ENCODE results near the gene ALG13. TPM values are rescaled to one million over a fixed set of nuclear protein-coding genes. Genes with fewer than 3 reads are reported as not detected.

The ALG13 gene
- total RNA-seq, 2 experiments from 2014 or later, result 62.2 to 70.5 TPM

DNA sequence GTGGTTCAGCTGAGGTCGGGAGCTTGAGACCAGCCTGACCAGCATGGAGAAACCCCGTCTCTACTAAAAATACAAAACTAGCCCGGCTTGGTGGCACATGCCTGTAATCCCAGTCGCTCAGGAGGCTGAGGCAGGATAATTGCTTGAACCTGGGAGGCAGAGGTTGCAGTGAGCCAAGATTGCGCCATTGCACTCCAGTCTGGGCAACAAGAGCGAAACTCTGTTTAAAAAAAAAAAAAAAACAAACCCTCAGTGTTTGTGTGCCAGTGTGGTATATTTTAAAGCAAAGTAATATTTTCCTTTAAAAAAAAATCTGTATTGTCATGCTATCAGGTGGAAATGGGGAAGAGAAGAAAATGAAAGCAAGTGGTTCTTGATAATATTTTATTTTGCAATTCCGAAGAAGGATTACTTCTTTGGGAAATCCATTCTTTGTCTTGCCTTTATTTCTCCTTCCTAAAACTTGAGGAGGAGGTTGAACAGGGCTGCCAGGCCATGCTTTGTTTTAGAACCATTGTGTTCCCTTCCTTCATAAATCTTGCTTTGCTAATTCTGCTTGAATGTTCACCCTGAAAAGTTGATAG, 14.4 kb downstream of the ALG13 start:
- Histone ChIP-seq H3K27ac (ENCODE audit: low read depth, low read length, poor library complexity, severe bottlenecking) (no peak overlapping the region), H3K36me3 (ENCODE audit: insufficient read depth, low read length) (no peaks in the 10 kb centered on the region; the same call in none of the 2 replicates), H3K9me3 (ENCODE audit: low read length) (no peaks in the 10 kb centered on the region), H3K4me2 (ENCODE audit: low read length) (no peak overlapping the region), H3K4me3 (ENCODE audit: low read depth, low read length, poor library complexity, severe bottlenecking) (no peak overlapping the region), H3K9me2 (ENCODE audit: insufficient read depth, low read length) (no peaks in the 10 kb centered on the region), H4K20me1 (ENCODE audit: insufficient read depth, low read length) (no peaks in the 10 kb centered on the region), H2AFZ (ENCODE audit: low read length) (no peak overlapping the region), H3K4me1 (ENCODE audit: insufficient read depth, low read length, poor library complexity, severe bottlenecking) (no peaks in the 10 kb centered on the region), H3K79me2 (ENCODE audit: insufficient read depth, low read depth, low read length) (no peaks in the 10 kb centered on the region)
- ChIA-PET POLR2A (no interaction called here), CTCF (ENCODE audit: unreplicated experiment) (no interaction called here)
- no peak for DNase-seq (ENCODE audit: low spot score)
- intact Hi-C loops (cut with micrococcal nuclease; ENCODE audit: unreplicated experiment), result no loop called here
- no peak for TF ChIP-seq EZH2phosphoT487 (IDR thresholded peaks at IDR 0.05; ENCODE audit: borderline replicate concordance, low read depth, low read length)
- TF ChIP-seq, protein P1, sequence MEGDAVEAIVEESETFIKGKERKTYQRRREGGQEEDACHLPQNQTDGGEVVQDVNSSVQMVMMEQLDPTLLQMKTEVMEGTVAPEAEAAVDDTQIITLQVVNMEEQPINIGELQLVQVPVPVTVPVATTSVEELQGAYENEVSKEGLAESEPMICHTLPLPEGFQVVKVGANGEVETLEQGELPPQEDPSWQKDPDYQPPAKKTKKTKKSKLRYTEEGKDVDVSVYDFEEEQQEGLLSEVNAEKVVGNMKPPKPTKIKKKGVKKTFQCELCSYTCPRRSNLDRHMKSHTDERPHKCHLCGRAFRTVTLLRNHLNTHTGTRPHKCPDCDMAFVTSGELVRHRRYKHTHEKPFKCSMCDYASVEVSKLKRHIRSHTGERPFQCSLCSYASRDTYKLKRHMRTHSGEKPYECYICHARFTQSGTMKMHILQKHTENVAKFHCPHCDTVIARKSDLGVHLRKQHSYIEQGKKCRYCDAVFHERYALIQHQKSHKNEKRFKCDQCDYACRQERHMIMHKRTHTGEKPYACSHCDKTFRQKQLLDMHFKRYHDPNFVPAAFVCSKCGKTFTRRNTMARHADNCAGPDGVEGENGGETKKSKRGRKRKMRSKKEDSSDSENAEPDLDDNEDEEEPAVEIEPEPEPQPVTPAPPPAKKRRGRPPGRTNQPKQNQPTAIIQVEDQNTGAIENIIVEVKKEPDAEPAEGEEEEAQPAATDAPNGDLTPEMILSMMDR (conservative IDR thresholded peaks at IDR 0.05; ENCODE audit: low read length), result no peak
- BruUV-seq (replicated peaks), result no TSS peak

DNA sequence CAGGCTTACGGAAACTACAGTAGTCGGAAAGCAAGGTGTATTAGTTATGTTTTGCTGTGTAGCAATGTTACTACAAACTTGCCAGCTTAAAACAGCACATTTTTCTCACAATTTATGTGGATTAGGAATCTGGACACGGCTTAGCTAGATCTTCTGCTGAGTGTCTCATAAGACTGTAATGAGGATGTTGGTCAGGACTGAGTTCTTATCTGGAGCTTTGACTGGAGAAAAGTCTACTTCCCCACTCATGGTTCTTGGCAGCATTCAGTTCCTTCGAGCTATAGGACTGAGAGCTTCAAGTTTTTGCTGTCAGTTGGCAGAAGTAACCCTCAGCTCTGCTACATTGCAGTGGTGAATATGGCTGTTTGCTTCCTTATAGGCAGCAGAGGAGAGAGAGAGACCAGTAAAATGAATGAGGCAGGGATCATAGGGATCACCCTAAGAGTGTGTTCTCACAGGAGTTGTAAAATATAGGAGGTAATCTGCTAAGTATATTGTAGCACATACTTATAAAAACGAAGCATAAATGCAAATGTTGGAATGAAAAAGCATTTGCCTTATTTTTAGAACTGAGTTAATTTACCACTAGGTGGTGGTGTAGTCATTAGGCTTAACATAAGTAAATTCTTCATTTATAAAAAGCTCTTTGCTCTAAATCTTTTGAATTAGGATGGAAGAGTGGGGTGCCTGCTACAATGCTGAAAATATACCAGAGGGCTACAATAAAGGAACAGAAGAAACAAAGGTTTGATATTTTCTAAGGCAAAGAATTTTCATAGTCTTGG, 38.6 kb downstream of the ALG13 start:
- Histone ChIP-seq H3K4me1 (ENCODE audit: insufficient read depth, low read length, poor library complexity, severe bottlenecking) (no peaks in the 10 kb centered on the region), H4K20me1 (ENCODE audit: insufficient read depth, low read length) (no peaks in the 10 kb centered on the region), H3K4me2 (ENCODE audit: low read length) (no peak overlapping the region), H3K79me2 (ENCODE audit: insufficient read depth, low read depth, low read length) (no peaks in the 10 kb centered on the region), H3K9me2 (ENCODE audit: insufficient read depth, low read length) (no peaks in the 10 kb centered on the region), H3K9me3 (ENCODE audit: low read length) (no peaks in the 10 kb centered on the region), H3K36me3 (ENCODE audit: insufficient read depth, low read length) (peaks cover 15% of the 10 kb centered on the region), H3K27ac (ENCODE audit: low read depth, low read length, poor library complexity, severe bottlenecking) (no peak overlapping the region), H3K4me3 (ENCODE audit: low read depth, low read length, poor library complexity, severe bottlenecking) (no peak overlapping the region), H2AFZ (ENCODE audit: low read length) (no peak overlapping the region)
- intact Hi-C loops (cut with micrococcal nuclease; ENCODE audit: unreplicated experiment), result no loop called here
- DNase-seq (ENCODE audit: low spot score), result peak; percentile 2
- no TSS peak for BruUV-seq (replicated peaks)
- ChIA-PET POLR2A (no interaction called here), CTCF (ENCODE audit: unreplicated experiment) (no interaction called here)
- TF ChIP-seq, protein P1 (conservative IDR thresholded peaks at IDR 0.05; ENCODE audit: low read length), result peak; percentile 68
- no peak for TF ChIP-seq EZH2phosphoT487 (IDR thresholded peaks at IDR 0.05; ENCODE audit: borderline replicate concordance, low read depth, low read length)

DNA sequence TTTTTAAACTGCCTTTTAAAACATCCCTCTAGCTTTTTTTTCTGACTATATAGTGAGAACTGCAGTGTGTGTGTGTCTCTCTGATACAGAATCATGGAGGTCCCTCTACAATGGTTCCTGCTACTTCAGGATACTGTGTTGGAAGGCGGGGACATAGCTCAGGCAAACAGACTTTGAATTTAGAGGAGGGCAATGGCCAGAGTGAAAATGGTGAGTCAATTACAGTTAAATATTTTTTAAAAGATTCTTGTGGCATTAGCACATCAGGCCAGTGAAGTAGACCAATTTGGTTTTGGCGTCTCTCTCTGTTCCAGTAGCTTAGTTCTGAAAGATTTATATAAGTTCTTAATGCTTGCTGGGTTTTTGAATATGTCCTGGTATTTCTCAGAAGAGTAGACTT, 47.1 kb downstream of the ALG13 start:
- Histone ChIP-seq H4K20me1 (ENCODE audit: insufficient read depth, low read length) (no peaks in the 10 kb centered on the region), H3K79me2 (ENCODE audit: insufficient read depth, low read depth, low read length) (no peaks in the 10 kb centered on the region), H2AFZ (ENCODE audit: low read length) (no peak overlapping the region), H3K4me3 (ENCODE audit: low read depth, low read length, poor library complexity, severe bottlenecking) (no peak overlapping the region), H3K9me2 (ENCODE audit: insufficient read depth, low read length) (no peaks in the 10 kb centered on the region), H3K4me1 (ENCODE audit: insufficient read depth, low read length, poor library complexity, severe bottlenecking) (no peaks in the 10 kb centered on the region), H3K36me3 (ENCODE audit: insufficient read depth, low read length) (peaks cover 48% of the 10 kb centered on the region), H3K9me3 (ENCODE audit: low read length) (no peaks in the 10 kb centered on the region), H3K4me2 (ENCODE audit: low read length) (no peak overlapping the region), H3K27ac (ENCODE audit: low read depth, low read length, poor library complexity, severe bottlenecking) (no peak overlapping the region)
- no peak for DNase-seq (ENCODE audit: low spot score)
- POLR2A ChIA-PET, result no interaction called here
- CTCF ChIA-PET (ENCODE audit: unreplicated experiment), result no interaction called here
- TF ChIP-seq, protein P1 (conservative IDR thresholded peaks at IDR 0.05; ENCODE audit: low read length), result no peak
- no peak for TF ChIP-seq EZH2phosphoT487 (IDR thresholded peaks at IDR 0.05; ENCODE audit: borderline replicate concordance, low read depth, low read length)
- BruUV-seq (replicated peaks), result no TSS peak
- intact Hi-C loops (cut with micrococcal nuclease; ENCODE audit: unreplicated experiment), result no loop called here
